Natural killer cell (primary cell): Measurements from ENCODE around the gene FBXO42. TPM values are rescaled to one million over a fixed set of nuclear protein-coding genes. Genes with fewer than 3 reads are reported as not detected.
A peak's percentile ranks its signal among the peaks of the same experiment; 100 is the strongest.

Source experiments
- ATAC-seq, 3 donors: fragments of 150-1000 bp in 2 of 3; fragments of 200-7000 bp in 1 of 3; cut with Tn5 transposase; 1 replicate in 1 of 3; 2 replicates in 2 of 3; pipeline ENCODE4 v1.10.0; 2021; ENCODE audit warnings: mild to moderate bottlenecking in 2 of 3, moderate library complexity in 2 of 3
- DNase-seq, 2 donors: peaks; one replicate each; pipeline versions ENCODE4 v3.0.0 to v3.0.0-alpha.2; 2013 to 2021; ENCODE audit warnings: mixed read lengths in 1 of 2
- H3K27ac ChIP-seq: one replicate; pipeline ENCODE4 v1.5.1; 2013; ENCODE audit warnings: mild to moderate bottlenecking, low read length
- H3K27me3 ChIP-seq: one replicate; pipeline ENCODE4 v1.6.1; 2013; ENCODE audit warnings: low read length; ENCODE audit not compliant: control insufficient read depth, insufficient read depth
- H3K36me3 ChIP-seq: one replicate; pipeline ENCODE4 v1.6.1; 2013; ENCODE audit warnings: low read length; ENCODE audit not compliant: control insufficient read depth, insufficient read depth
- H3K4me1 ChIP-seq: one replicate; pipeline ENCODE4 v1.6.1; 2013; ENCODE audit warnings: low read length; ENCODE audit not compliant: control insufficient read depth, insufficient read depth
- H3K4me3 ChIP-seq: one replicate; pipeline ENCODE4 v1.5.1; 2013; ENCODE audit warnings: low read length
- H3K9me3 ChIP-seq: one replicate; pipeline ENCODE4 v1.6.1; 2013; ENCODE audit warnings: low read length; ENCODE audit not compliant: control insufficient read depth, insufficient read depth
- H3K27ac Mint-ChIP-seq, 2 donors: one replicate each; pipeline ENCODE4 v1.8.0; 2022; ENCODE audit warnings: mild to moderate bottlenecking in 2 of 2, mixed read lengths in 2 of 2, moderate library complexity in 1 of 2
- H3K27me3 Mint-ChIP-seq, 2 donors: one replicate each; pipeline ENCODE4 v1.8.0; 2022; ENCODE audit warnings: low read depth in 2 of 2, mixed read lengths in 2 of 2
- H3K36me3 Mint-ChIP-seq: one replicate; pipeline ENCODE4 v1.8.0; 2022; ENCODE audit warnings: mixed read lengths
- H3K4me1 Mint-ChIP-seq, 2 donors: one replicate each; pipeline ENCODE4 v1.8.0; 2022; ENCODE audit warnings: mixed read lengths in 2 of 2
- H3K4me3 Mint-ChIP-seq: one replicate; pipeline ENCODE4 v1.8.0; 2022; ENCODE audit warnings: mild to moderate bottlenecking, moderate library complexity, mixed read lengths
- H3K9me3 Mint-ChIP-seq, 2 donors: one replicate each; pipeline ENCODE4 v1.8.0; 2022; ENCODE audit warnings: mixed read lengths in 2 of 2
- CTCF ChIP-seq: fragments of 200-600 bp; IDR thresholded peaks from one replicate; pipeline ENCODE4 v1.8.0; 2022; ENCODE audit warnings: antibody characterized with exemption
- WGBS: methylation state at CpG from one replicate; pipeline ENCODE4 v1.1.7; 2013; ENCODE audit warnings: missing lambda C conversion rate; ENCODE audit not compliant: insufficient coverage; 5-methylcytosine and 5-hydroxymethylcytosine counted together
- intact Hi-C: fragments of 100-400 bp; cut with micrococcal nuclease; formaldehyde crosslinking; loops from one replicate; pipeline ENCODE4 v1.14.2; 2022
- total RNA-seq, 4 donors: library from RNA; stranded (reverse); fragments of 120-200 nt in 1 of 4; gene quantifications; one replicate each; pipeline versions ENCODE4 v1.2.3 to v1.2.4, GENCODE V29; 2013 to 2022

Gene FBXO42
- total RNA-seq, 3 donors from 2014 or later (not counting 1 experiment from before 2014, with no cell fraction given) = 19.5 to 24.5 (median 24.1) TPM

GRCh38 chr1:16302709-16303627 lies 49.3 kb downstream of the FBXO42 start:
- H3K36me3 ChIP-seq = peaks cover 40% of the 10 kb centered on the region
- no peak overlapping the region for H3K4me3 ChIP-seq
- peak overlapping the region in 1 of 2 donors; percentile 35 for H3K27ac Mint-ChIP-seq

GRCh38 chr1:16300436-16300835 lies 51.8 kb downstream of the FBXO42 start:
- Mint-ChIP-seq H3K36me3 (peaks cover 21% of the 10 kb centered on the region), H3K27ac (no peak overlapping the region), H3K4me3 (no peak overlapping the region), H3K9me3 (no peaks in the 10 kb centered on the region), H3K27me3 (no peaks in the 10 kb centered on the region), H3K4me1 (peaks cover 5 to 6% of the 10 kb centered on the region in 2 donors)
- intact Hi-C loops = no loop called here
- 100% methylated on average over 3 of the region's 3 CpGs for WGBS
- DNase-seq (no peak), ATAC-seq (no peak)
- no peaks in the 10 kb centered on the region for H3K27me3 ChIP-seq
- no peak overlapping the region for H3K27ac ChIP-seq
- no peaks in the 10 kb centered on the region for H3K4me1 ChIP-seq
- H3K9me3 ChIP-seq = no peaks in the 10 kb centered on the region
- no peak overlapping the region for H3K4me3 ChIP-seq
- peaks cover 40% of the 10 kb centered on the region for H3K36me3 ChIP-seq
- TF ChIP-seq CTCF = no peak

More at GRCh38 chr1:16302709-16303627, 49.3 kb downstream of the FBXO42 start:
- no peak overlapping the region for H3K4me3 Mint-ChIP-seq
- H3K27me3 Mint-ChIP-seq = no peaks in the 10 kb centered on the region
- DNase-seq (no peak), ATAC-seq (no peak)
- no peaks in the 10 kb centered on the region for H3K9me3 ChIP-seq
- intact Hi-C loops = no loop called here
- H3K9me3 Mint-ChIP-seq = no peaks in the 10 kb centered on the region
- H3K36me3 Mint-ChIP-seq = peaks cover 26% of the 10 kb centered on the region
- no peak for TF ChIP-seq CTCF
- WGBS = 97% methylated on average over 9 of the region's 12 CpGs
- H3K27me3 ChIP-seq = no peaks in the 10 kb centered on the region
- H3K27ac ChIP-seq = no peak overlapping the region
- peaks cover 6 to 14% of the 10 kb centered on the region in 2 donors for H3K4me1 Mint-ChIP-seq
- H3K4me1 ChIP-seq = no peaks in the 10 kb centered on the region

GRCh38 chr1:16298653-16299052 lies 53.6 kb downstream of the FBXO42 start:
- no peak overlapping the region for H3K27ac Mint-ChIP-seq

More at GRCh38 chr1:16298653-16299052, 53.6 kb downstream of the FBXO42 start:
- no peaks in the 10 kb centered on the region for H3K27me3 Mint-ChIP-seq
- Histone ChIP-seq H3K4me1 (no peaks in the 10 kb centered on the region), H3K9me3 (no peaks in the 10 kb centered on the region), H3K4me3 (no peak overlapping the region), H3K27ac (no peak overlapping the region), H3K27me3 (no peaks in the 10 kb centered on the region), H3K36me3 (peaks cover 41% of the 10 kb centered on the region)
- H3K9me3 Mint-ChIP-seq = no peaks in the 10 kb centered on the region
- intact Hi-C loops = no loop called here
- peaks cover 12 to 19% of the 10 kb centered on the region in 2 donors for H3K4me1 Mint-ChIP-seq
- DNase-seq (no peak), ATAC-seq (no peak)
- TF ChIP-seq CTCF = no peak
- H3K36me3 Mint-ChIP-seq = peaks cover 31% of the 10 kb centered on the region
- 94% methylated on average over 12 of the region's 12 CpGs for WGBS
- no peak overlapping the region for H3K4me3 Mint-ChIP-seq
